H9 (cell line): ENCODE data around the gene PTPRN2. TPM values are rescaled to one million over a fixed set of nuclear protein-coding genes. Genes with fewer than 3 reads are reported as not detected.

Source experiments
- DNase-seq: peaks from one replicate; pipeline ENCODE4 v3.0.0-alpha.2; 2017
- H2AFZ ChIP-seq: one replicate; pipeline ENCODE4 v1.6.1; 2013; ENCODE audit warnings: mild to moderate bottlenecking, low read length, control low read depth, moderate library complexity
- H2AK5ac ChIP-seq: 2 replicates; pipeline ENCODE4 v1.6.1; 2013; ENCODE audit warnings: low read length, control low read depth, mixed read lengths; ENCODE audit not compliant: insufficient read length
- H2BK120ac ChIP-seq: one replicate; pipeline ENCODE4 v1.6.1; 2013; ENCODE audit warnings: low read depth, mild to moderate bottlenecking, low read length, control low read depth, inconsistent platforms; ENCODE audit not compliant: poor library complexity, severe bottlenecking
- H2BK12ac ChIP-seq: 2 replicates; pipeline ENCODE4 v1.6.1; 2013; ENCODE audit warnings: low read length, control low read depth, mixed read lengths, low read depth; ENCODE audit not compliant: insufficient read length
- H2BK15ac ChIP-seq: 2 replicates; pipeline ENCODE4 v1.6.1; 2013; ENCODE audit warnings: low read depth, low read length, control low read depth
- H2BK20ac ChIP-seq: one replicate; pipeline ENCODE4 v1.6.1; 2013; ENCODE audit warnings: low read depth, mild to moderate bottlenecking, low read length, control low read depth, inconsistent platforms; ENCODE audit not compliant: poor library complexity, severe bottlenecking
- H2BK5ac ChIP-seq: 2 replicates; pipeline ENCODE4 v1.6.1; 2013; ENCODE audit warnings: low read length, control low read depth, mixed read lengths; ENCODE audit not compliant: insufficient read length
- H3K14ac ChIP-seq: 2 replicates; pipeline ENCODE4 v1.6.1; 2013; ENCODE audit warnings: low read length, control low read depth; ENCODE audit not compliant: insufficient read depth
- H3K18ac ChIP-seq: 2 replicates; pipeline ENCODE4 v1.6.1; 2013; ENCODE audit warnings: low read depth, mild to moderate bottlenecking, mixed read lengths, low read length, control low read depth; ENCODE audit not compliant: insufficient read length
- H3K23ac ChIP-seq: 2 replicates; pipeline ENCODE4 v1.6.1; 2013; ENCODE audit warnings: low read length, control low read depth, mixed read lengths, low read depth; ENCODE audit not compliant: insufficient read length
- H3K23me2 ChIP-seq: 2 replicates; pipeline ENCODE4 v1.6.1; 2013; ENCODE audit warnings: low read depth, mild to moderate bottlenecking, mixed read lengths, low read length, control low read depth; ENCODE audit not compliant: insufficient read length, poor library complexity, severe bottlenecking
- H3K27ac ChIP-seq: 2 replicates; pipeline ENCODE4 v1.5.1; 2013; ENCODE audit warnings: low read length, control low read depth, mixed read lengths, low read depth; ENCODE audit not compliant: insufficient read length
- H3K27me3 ChIP-seq: 2 replicates; pipeline ENCODE4 v1.6.1; 2013; ENCODE audit warnings: low read length, control low read depth, inconsistent platforms; ENCODE audit not compliant: insufficient read depth
- H3K4ac ChIP-seq: 2 replicates; pipeline ENCODE4 v1.6.1; 2013; ENCODE audit warnings: low read depth, mild to moderate bottlenecking, control low read depth, inconsistent platforms, low read length, moderate library complexity
- H3K4me1 ChIP-seq: 2 replicates; pipeline ENCODE4 v1.6.1; 2013; ENCODE audit warnings: low read length, control low read depth, inconsistent platforms; ENCODE audit not compliant: insufficient read depth
- H3K4me2 ChIP-seq: 2 replicates; pipeline ENCODE4 v1.6.1; 2013; ENCODE audit warnings: low read length, control low read depth, mixed read lengths; ENCODE audit not compliant: insufficient read length, insufficient read depth
- H3K56ac ChIP-seq: 2 replicates; pipeline ENCODE4 v1.6.1; 2013; ENCODE audit warnings: low read depth, mild to moderate bottlenecking, mixed read lengths, low read length, control low read depth; ENCODE audit not compliant: insufficient read length
- H3K79me1 ChIP-seq: 2 replicates; pipeline ENCODE4 v1.6.1; 2013; ENCODE audit warnings: low read depth, mild to moderate bottlenecking, moderate library complexity, low read length, control low read depth, inconsistent platforms; ENCODE audit not compliant: insufficient read depth, poor library complexity, severe bottlenecking
- H3K79me2 ChIP-seq: 2 replicates; pipeline ENCODE4 v1.6.1; 2013; ENCODE audit warnings: low read length, control low read depth, inconsistent platforms; ENCODE audit not compliant: insufficient read depth
- H3K9ac ChIP-seq: 2 replicates; pipeline ENCODE4 v1.6.1; 2013; ENCODE audit warnings: low read length, control low read depth, mixed read lengths; ENCODE audit not compliant: insufficient read length; ENCODE audit errors: extremely low read depth
- H3K9me3 ChIP-seq: one replicate; pipeline ENCODE4 v1.6.1; 2013; ENCODE audit warnings: low read depth, low read length, inconsistent platforms; ENCODE audit not compliant: control insufficient read depth
- H3T11ph ChIP-seq: one replicate; pipeline ENCODE4 v1.6.1; 2013; ENCODE audit warnings: mild to moderate bottlenecking, low read length, control low read depth, inconsistent platforms
- H4K20me1 ChIP-seq: one replicate; pipeline ENCODE4 v1.6.1; 2013; ENCODE audit not compliant: control insufficient read depth, insufficient read length, insufficient read depth
- H4K5ac ChIP-seq: 2 replicates; pipeline ENCODE4 v1.6.1; 2013; ENCODE audit warnings: low read depth, mild to moderate bottlenecking, mixed read lengths, low read length, control low read depth; ENCODE audit not compliant: insufficient read length
- H4K8ac ChIP-seq: replicated peaks from 2 replicates; pipeline ENCODE4 v1.6.1; 2013; ENCODE audit warnings: low read length, control low read depth, mixed read lengths, low read depth; ENCODE audit not compliant: insufficient read length
- H4K91ac ChIP-seq: 2 replicates; pipeline ENCODE4 v1.6.1; 2013; ENCODE audit warnings: low read depth, mild to moderate bottlenecking, moderate library complexity, mixed read lengths, low read length, control low read depth; ENCODE audit not compliant: insufficient read length
- H3K27ac Mint-ChIP-seq, 3 experiments: 2 replicates in 2 of 3; 3 replicates in 1 of 3; pipeline ENCODE4 v1.8.0; 2020 to 2021; ENCODE audit warnings: mixed read lengths in 3 of 3, mild to moderate bottlenecking in 1 of 3, moderate library complexity in 1 of 3
- H3K27me3 Mint-ChIP-seq: 2 replicates; pipeline ENCODE4 v1.8.0; 2021; ENCODE audit warnings: low read depth, mild to moderate bottlenecking, moderate library complexity, mixed read lengths
- H3K36me3 Mint-ChIP-seq, 3 experiments: 2 replicates in 2 of 3; 3 replicates in 1 of 3; pipeline ENCODE4 v1.8.0; 2020 to 2021; ENCODE audit warnings: low read depth in 3 of 3, mixed read lengths in 3 of 3; ENCODE audit not compliant: insufficient read depth in 1 of 3
- H3K4me1 Mint-ChIP-seq, 2 experiments: 2 replicates each; pipeline ENCODE4 v1.8.0; 2020; ENCODE audit warnings: mixed read lengths in 2 of 2
- H3K4me3 Mint-ChIP-seq, 2 experiments: 2 replicates in 1 of 2; 3 replicates in 1 of 2; pipeline ENCODE4 v1.8.0; 2020 to 2021; ENCODE audit warnings: mild to moderate bottlenecking in 2 of 2, mixed read lengths in 2 of 2, moderate library complexity in 1 of 2
- H3K9me3 Mint-ChIP-seq, 2 experiments: 2 replicates in 1 of 2; 3 replicates in 1 of 2; pipeline ENCODE4 v1.8.0; 2020; ENCODE audit warnings: mild to moderate bottlenecking in 2 of 2, mixed read lengths in 2 of 2, moderate library complexity in 1 of 2
- WGBS: extraction: QIAGEN DNeasy Blood & Tissue Kit; methylation state at CpG from one replicate; pipeline ENCODE4 v1.1.7; 2013; ENCODE audit warnings: missing lambda C conversion rate, low lambda C conversion rate, mixed read lengths; ENCODE audit not compliant: insufficient read length; ENCODE audit errors: extremely low coverage; 5-methylcytosine and 5-hydroxymethylcytosine counted together
- total RNA-seq: library from RNA; stranded (reverse); gene quantifications from 2 replicates; pipeline ENCODE4 v1.2.1, GENCODE V29; 2021
- TF ChIP-seq, protein P1 (sequence below): fragments of 200-600 bp; sonication (generic); conservative IDR thresholded peaks from 3 replicates; pipeline ENCODE4 v1.8.0; 2021; ENCODE audit warnings: antibody characterized with exemption, mild to moderate bottlenecking

PTPRN2 gene
- total RNA-seq, 1 experiment from 2014 or later, result 5.2 TPM

DNA sequence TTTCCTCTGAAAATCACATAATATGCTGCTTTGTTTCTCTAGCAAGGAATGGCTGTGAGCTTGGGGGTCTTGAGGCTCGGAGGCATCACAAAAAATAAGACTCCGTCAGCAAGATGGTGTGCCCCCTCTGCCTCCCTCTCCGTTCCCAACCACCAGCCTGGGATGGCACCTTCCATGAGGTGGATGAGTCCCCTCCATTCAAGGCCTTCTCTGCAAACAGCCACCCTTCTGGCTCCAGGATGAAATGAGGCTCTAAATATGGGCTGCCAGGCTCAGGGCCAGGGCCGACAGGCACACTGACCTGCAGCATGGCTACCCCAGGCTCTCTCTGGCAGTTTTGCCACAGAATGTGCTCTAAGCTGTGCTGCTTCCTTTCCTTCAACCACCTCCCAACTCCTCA lies 521.5 kb downstream of the PTPRN2 start:
- H3K14ac ChIP-seq, result no peak overlapping the region
- peaks cover 10% of the 10 kb centered on the region; the same call in 1 of the 2 replicates for H3K27me3 Mint-ChIP-seq
- H3K23me2 ChIP-seq, result no peaks in the 10 kb centered on the region
- H4K91ac ChIP-seq, result no peak overlapping the region
- H3K4me1 ChIP-seq, result no peaks in the 10 kb centered on the region
- H3K18ac ChIP-seq, result no peak overlapping the region
- peaks cover 0 to 3% of the 10 kb centered on the region in 2 experiments; a peak in 1 of 4 replicates for H3K4me1 Mint-ChIP-seq
- no peaks in the 10 kb centered on the region for H3K79me1 ChIP-seq
- no peak overlapping the region for H2AK5ac ChIP-seq
- H4K20me1 ChIP-seq, result no peaks in the 10 kb centered on the region
- no peak overlapping the region for H3K27ac Mint-ChIP-seq
- no peak overlapping the region for H4K8ac ChIP-seq
- H2BK5ac ChIP-seq, result no peak overlapping the region
- H4K5ac ChIP-seq, result no peak overlapping the region
- no peak overlapping the region for H3K56ac ChIP-seq
- H2BK15ac ChIP-seq, result no peak overlapping the region
- WGBS, result no CpG with 5 or more reads among the region's 4 CpGs
- no peak overlapping the region for H3K27ac ChIP-seq
- H2BK20ac ChIP-seq, result no peak overlapping the region
- H2BK12ac ChIP-seq, result no peak overlapping the region
- no peak overlapping the region for H3K4me2 ChIP-seq
- H2BK120ac ChIP-seq, result no peak overlapping the region
- no peak overlapping the region for H3T11ph ChIP-seq
- TF ChIP-seq, protein P1, sequence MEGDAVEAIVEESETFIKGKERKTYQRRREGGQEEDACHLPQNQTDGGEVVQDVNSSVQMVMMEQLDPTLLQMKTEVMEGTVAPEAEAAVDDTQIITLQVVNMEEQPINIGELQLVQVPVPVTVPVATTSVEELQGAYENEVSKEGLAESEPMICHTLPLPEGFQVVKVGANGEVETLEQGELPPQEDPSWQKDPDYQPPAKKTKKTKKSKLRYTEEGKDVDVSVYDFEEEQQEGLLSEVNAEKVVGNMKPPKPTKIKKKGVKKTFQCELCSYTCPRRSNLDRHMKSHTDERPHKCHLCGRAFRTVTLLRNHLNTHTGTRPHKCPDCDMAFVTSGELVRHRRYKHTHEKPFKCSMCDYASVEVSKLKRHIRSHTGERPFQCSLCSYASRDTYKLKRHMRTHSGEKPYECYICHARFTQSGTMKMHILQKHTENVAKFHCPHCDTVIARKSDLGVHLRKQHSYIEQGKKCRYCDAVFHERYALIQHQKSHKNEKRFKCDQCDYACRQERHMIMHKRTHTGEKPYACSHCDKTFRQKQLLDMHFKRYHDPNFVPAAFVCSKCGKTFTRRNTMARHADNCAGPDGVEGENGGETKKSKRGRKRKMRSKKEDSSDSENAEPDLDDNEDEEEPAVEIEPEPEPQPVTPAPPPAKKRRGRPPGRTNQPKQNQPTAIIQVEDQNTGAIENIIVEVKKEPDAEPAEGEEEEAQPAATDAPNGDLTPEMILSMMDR, result no peak
- H3K9me3 Mint-ChIP-seq, result peaks cover 30 to 32% of the 10 kb centered on the region in 2 experiments
- no peaks in the 10 kb centered on the region for H3K79me2 ChIP-seq
- H3K4ac ChIP-seq, result no peak overlapping the region
- peaks cover 15 to 23% (median 16%) of the 10 kb centered on the region in 3 experiments for H3K36me3 Mint-ChIP-seq
- H3K23ac ChIP-seq, result no peak overlapping the region
- no peak overlapping the region for H2AFZ ChIP-seq
- H3K9me3 ChIP-seq, result peaks cover 12% of the 10 kb centered on the region
- H3K9ac ChIP-seq, result no peak overlapping the region
- no peaks in the 10 kb centered on the region for H3K27me3 ChIP-seq
- no peak overlapping the region for H3K4me3 Mint-ChIP-seq
- DNase-seq, result no peak
